KOPT-K1 (cell line): ENCODE results near the gene GGCX.
"Not testable (repeated sequence)": the region's sequence is repeated elsewhere in the genome, so short reads cannot be mapped to it uniquely, and the experiment has no call there.

Experiments
- H3K27ac ChIP-seq: fragments of 200-600 bp; sonication (generic); 2 replicates; pipeline ENCODE4 v1.5.1; 2016; ENCODE audit warnings: antibody characterized with exemption, mild to moderate bottlenecking, low read depth, low read length; ENCODE audit not compliant: poor library complexity, severe bottlenecking
- H3K36me3 ChIP-seq: fragments of 200-600 bp; sonication (generic); 2 replicates; pipeline ENCODE4 v1.5.1; 2017; ENCODE audit warnings: antibody characterized with exemption, mild to moderate bottlenecking, low read length, moderate library complexity; ENCODE audit not compliant: insufficient read depth
- H3K9me3 ChIP-seq: fragments of 200-600 bp; sonication (generic); 2 replicates; pipeline ENCODE4 v1.5.1; 2017; ENCODE audit warnings: antibody characterized with exemption, low read length, mild to moderate bottlenecking; ENCODE audit not compliant: insufficient read depth, poor library complexity, severe bottlenecking

The GGCX gene

GRCh38 chr2:85544254-85544691, 17.0 kb downstream of the GGCX start:
- H3K27ac ChIP-seq, H3K9me3 ChIP-seq: not testable (repeated sequence)
- peaks cover 91% of the 10 kb centered on the region for H3K36me3 ChIP-seq

- Histone ChIP-seq H3K36me3 (peaks cover 81% of the 10 kb centered on the region), H3K9me3 (no peaks in the 10 kb centered on the region), H3K27ac (no peak overlapping the region)
Measured at GRCh38 chr2:85542777-85543176, 18.5 kb downstream of the GGCX start.

GRCh38 chr2:85541753-85542457, 19.4 kb downstream of the GGCX start:
- Histone ChIP-seq H3K27ac (no peak overlapping the region), H3K36me3 (peaks cover 73% of the 10 kb centered on the region)

GRCh38 chr2:85541262-85541661, 20.0 kb downstream of the GGCX start:
- H3K36me3 ChIP-seq, result peaks cover 66% of the 10 kb centered on the region
- no peaks in the 10 kb centered on the region for H3K9me3 ChIP-seq
- peak overlapping the region; percentile 98 for H3K27ac ChIP-seq

More at GRCh38 chr2:85541753-85542457, 19.4 kb downstream of the GGCX start:
- H3K9me3 ChIP-seq, result no peaks in the 10 kb centered on the region

- Histone ChIP-seq H3K27ac (peak overlapping the region; percentile 98), H3K9me3 (no peaks in the 10 kb centered on the region), H3K36me3 (peaks cover 56% of the 10 kb centered on the region)
Measured at GRCh38 chr2:85540133-85540648, 21.1 kb downstream of the GGCX start.

GRCh38 chr2:85539361-85540132, 21.7 kb downstream of the GGCX start:
- Histone ChIP-seq H3K27ac (peak overlapping the region; percentile 98), H3K36me3 (peaks cover 49% of the 10 kb centered on the region), H3K9me3 (no peaks in the 10 kb centered on the region)

GRCh38 chr2:85538507-85539360, 22.6 kb downstream of the GGCX start, which contains the start of gene MAT2A:
Gene MAT2A (plus strand): TSS chr2:85539168. CDS start chr2:85539288, 120 bp downstream.
- Histone ChIP-seq H3K36me3 (peaks cover 41% of the 10 kb centered on the region), H3K9me3 (no peaks in the 10 kb centered on the region), H3K27ac (peak within 1 kb of the TSS; percentile 98)

GRCh38 chr2:85537600-85538506, 23.4 kb downstream of the GGCX start:
- Histone ChIP-seq H3K27ac (peak overlapping the region; percentile 98), H3K36me3 (peaks cover 32% of the 10 kb centered on the region), H3K9me3 (no peaks in the 10 kb centered on the region)

- Histone ChIP-seq H3K27ac (no peak overlapping the region), H3K9me3 (no peaks in the 10 kb centered on the region), H3K36me3 (peaks cover 18% of the 10 kb centered on the region)
Measured at GRCh38 chr2:85536479-85536878, 24.8 kb downstream of the GGCX start.

- H3K27ac ChIP-seq, result no peak overlapping the region
- H3K9me3 ChIP-seq, result no peaks in the 10 kb centered on the region
- H3K36me3 ChIP-seq, result peaks cover 2% of the 10 kb centered on the region
Measured at GRCh38 chr2:85534881-85535280, 26.4 kb downstream of the GGCX start.

GRCh38 chr2:85534099-85534498, 27.2 kb downstream of the GGCX start:
- Histone ChIP-seq H3K36me3 (no peaks in the 10 kb centered on the region), H3K9me3 (no peaks in the 10 kb centered on the region), H3K27ac (no peak overlapping the region)

- H3K27ac ChIP-seq, result no peak overlapping the region
- no peaks in the 10 kb centered on the region for H3K36me3 ChIP-seq
- H3K9me3 ChIP-seq, result no peaks in the 10 kb centered on the region
Measured at GRCh38 chr2:85531589-85531988, 29.7 kb downstream of the GGCX start.

- Histone ChIP-seq H3K9me3 (no peaks in the 10 kb centered on the region), H3K36me3 (no peaks in the 10 kb centered on the region), H3K27ac (no peak overlapping the region)
Measured at GRCh38 chr2:85529809-85530208, 31.5 kb downstream of the GGCX start.

- H3K36me3 ChIP-seq, result no peaks in the 10 kb centered on the region
- no peaks in the 10 kb centered on the region for H3K9me3 ChIP-seq
- no peak overlapping the region for H3K27ac ChIP-seq
Measured at GRCh38 chr2:85528355-85528754, 32.9 kb downstream of the GGCX start.
